ENCODE data around the gene KLK6.

GRCh38 chr19:50957587-50957986, 11.8 kb downstream of the KLK6 start:
- TF ChIP-seq POLR2AphosphoS5 (IDR thresholded peaks at IDR 0.05; ENCODE audit: low read depth, low read length) (no peak), POLR2A (IDR thresholded peaks at IDR 0.05; ENCODE audit: low read depth, low read length) (no peak)

Measured in GM12892 (cell line).